HEK293 (cell line): ENCODE results near the gene SRSF1.

Experiments
- CTCF ChIA-PET: fragments of 350-600 bp; formaldehyde crosslinking; extraction: SDS; loops from one replicate; lab custom pipeline; 2021; ENCODE audit warnings: antibody characterized with exemption; lab: Yijun Ruan, JAX
- POLR2A ChIA-PET: fragments of 300-600 bp; formaldehyde crosslinking; extraction: SDS; loops from one replicate; lab custom pipeline; 2020; ENCODE audit warnings: antibody characterized with exemption, inconsistent platforms; lab: Yijun Ruan, JAX
- H3K27ac ChIP-seq: fragments of 200-500 bp; sonication (Bioruptor generic); 2 replicates; pipeline ENCODE4 v1.5.1; 2014; ENCODE audit warnings: low read depth, low read length, control low read depth, inconsistent platforms; ENCODE audit errors: extremely low read depth
- H3K36me3 ChIP-seq, 2 experiments: fragments of 200-500 bp in 1 of 2; sonication (Bioruptor generic) in 1 of 2; 1 replicate in 1 of 2; 2 replicates in 1 of 2; pipeline ENCODE4 v1.5.1; 2014 to 2017; ENCODE audit warnings: inconsistent platforms in 2 of 2, low read length in 2 of 2; ENCODE audit not compliant: control insufficient read depth in 2 of 2, insufficient read depth in 1 of 2
- H3K4me1 ChIP-seq: fragments of 200-500 bp; sonication (Bioruptor generic); 2 replicates; pipeline ENCODE4 v1.5.1; 2014; ENCODE audit warnings: mild to moderate bottlenecking, low read length, inconsistent platforms; ENCODE audit not compliant: control insufficient read depth, insufficient read depth
- H3K4me3 ChIP-seq: 2 replicates; pipeline ENCODE4 v1.5.1; 2011; ENCODE audit warnings: low read depth, mild to moderate bottlenecking, control low read depth, low read length, moderate library complexity
- H3K9me3 ChIP-seq: fragments of 200-500 bp; sonication (Bioruptor generic); 2 replicates; pipeline ENCODE4 v1.5.1; 2014; ENCODE audit warnings: low read depth, low read length, inconsistent platforms; ENCODE audit not compliant: control insufficient read depth, insufficient read depth
- ATF2 ChIP-seq: fragments of 450-650 bp; formaldehyde crosslinking; IDR thresholded peaks from 2 replicates; pipeline ENCODE4 v1.5.1; 2016; ENCODE audit warnings: missing biosample characterization, missing genetic modification characterization, low read depth
- BCL11A ChIP-seq: fragments of 450-650 bp; formaldehyde crosslinking; IDR thresholded peaks from 2 replicates; pipeline ENCODE4 v1.5.1; 2016; ENCODE audit warnings: low read depth, missing biosample characterization, missing genetic modification characterization
- PATZ1 ChIP-seq: fragments of 450-650 bp; formaldehyde crosslinking; IDR thresholded peaks from 2 replicates; pipeline ENCODE4 v1.5.1; 2016; ENCODE audit warnings: missing biosample characterization, missing genetic modification characterization
- PBX3 ChIP-seq: sonication (generic); formaldehyde crosslinking; IDR thresholded peaks from 2 replicates; pipeline ENCODE4 v1.8.1; 2022; ENCODE audit warnings: mild to moderate bottlenecking, moderate library complexity, missing genetic modification reagents
- PRDM10 ChIP-seq: fragments of 450-650 bp; formaldehyde crosslinking; IDR thresholded peaks from 2 replicates; pipeline ENCODE4 v1.5.1; 2016; ENCODE audit warnings: missing biosample characterization, missing genetic modification characterization
- TSHZ1 ChIP-seq: fragments of 450-650 bp; formaldehyde crosslinking; IDR thresholded peaks from 2 replicates; pipeline ENCODE4 v1.5.1; 2016; ENCODE audit warnings: missing biosample characterization, missing genetic modification characterization, borderline replicate concordance
- ZEB2 ChIP-seq: fragments of 450-650 bp; formaldehyde crosslinking; IDR thresholded peaks from 2 replicates; pipeline ENCODE4 v1.5.1; 2016; ENCODE audit warnings: missing biosample characterization, missing genetic modification characterization
- ZFP3 ChIP-seq: fragments of 450-650 bp; formaldehyde crosslinking; IDR thresholded peaks from 2 replicates; pipeline ENCODE4 v1.5.1; 2016; ENCODE audit warnings: low read depth, missing biosample characterization, missing genetic modification characterization
- ZNF146 ChIP-seq: fragments of 450-650 bp; formaldehyde crosslinking; IDR thresholded peaks from 2 replicates; pipeline ENCODE4 v1.5.1; 2016; ENCODE audit warnings: missing biosample characterization, missing genetic modification characterization
- ZNF157 ChIP-seq: fragments of 450-650 bp; formaldehyde crosslinking; IDR thresholded peaks from 2 replicates; pipeline ENCODE4 v1.5.1; 2016; ENCODE audit warnings: missing biosample characterization, missing genetic modification characterization
- ZNF341 ChIP-seq: fragments of 450-650 bp; formaldehyde crosslinking; IDR thresholded peaks from 2 replicates; pipeline ENCODE4; 2016; ENCODE audit warnings: low read depth, missing biosample characterization, missing genetic modification characterization
- ZNF449 ChIP-seq: fragments of 450-650 bp; formaldehyde crosslinking; IDR thresholded peaks from 2 replicates; pipeline ENCODE4 v1.5.1; 2017; ENCODE audit warnings: missing biosample characterization, mild to moderate bottlenecking, missing genetic modification characterization, moderate library complexity
- ZNF48 ChIP-seq: fragments of 450-650 bp; formaldehyde crosslinking; IDR thresholded peaks from 2 replicates; pipeline ENCODE4 v1.5.1; 2016; ENCODE audit warnings: missing biosample characterization, missing genetic modification characterization
- ZNF510 ChIP-seq: fragments of 450-650 bp; formaldehyde crosslinking; IDR thresholded peaks from 2 replicates; pipeline ENCODE4 v1.5.1; 2018; ENCODE audit warnings: mild to moderate bottlenecking, missing genetic modification characterization, missing biosample characterization; ENCODE audit not compliant: insufficient replicate concordance
- ZNF530 ChIP-seq: fragments of 450-650 bp; formaldehyde crosslinking; IDR thresholded peaks from 2 replicates; pipeline ENCODE4 v1.5.1; 2016; ENCODE audit warnings: low read depth, missing biosample characterization, missing genetic modification characterization
- ZNF830 ChIP-seq: fragments of 450-650 bp; IDR thresholded peaks from 2 replicates; pipeline ENCODE4 v1.5.0; 2018; ENCODE audit warnings: missing biosample characterization, missing genetic modification characterization, low read depth, mild to moderate bottlenecking, moderate library complexity
- ZSCAN16 ChIP-seq: fragments of 450-650 bp; formaldehyde crosslinking; IDR thresholded peaks from 2 replicates; pipeline ENCODE4 v1.5.1; 2016; ENCODE audit warnings: missing biosample characterization, missing genetic modification characterization
- ZSCAN5A ChIP-seq: fragments of 450-650 bp; formaldehyde crosslinking; IDR thresholded peaks from 2 replicates; pipeline ENCODE4 v1.5.1; 2016; ENCODE audit warnings: missing biosample characterization, missing genetic modification characterization

SRSF1 gene

GRCh38 chr17:57985675-57985974, 21.4 kb downstream of the SRSF1 start (continued):
- TF ChIP-seq PRDM10 (tag by site-specific recombination) (peak; percentile 64; the same call in 1 of the 2 replicates), ZNF146 (tag by site-specific recombination) (no peak), ZNF157 (tag by site-specific recombination) (no peak), ZNF449 (tag by site-specific recombination) (0 out of 2 replicates have a peak, but pooled peaks have one; percentile 16), PATZ1 (tag by site-specific recombination) (0 out of 2 replicates have a peak, but pooled peaks have one; percentile 40), ZEB2 (peak; percentile 62), BCL11A (0 out of 2 replicates have a peak, but pooled peaks have one; percentile 33), ZNF341 (tag by site-specific recombination) (no peak), ZNF830 (tag by site-specific recombination) (no peak), ZNF510 (no peak), ZNF530 (tag by site-specific recombination) (no peak)

GRCh38 chr17:57984936-57985674, 21.9 kb downstream of the SRSF1 start:
- Histone ChIP-seq H3K4me3 (no peak overlapping the region; the same call in 1 of the 2 replicates), H3K4me1 (peaks cover 31% of the 10 kb centered on the region), H3K36me3 (peaks cover 24 to 37% of the 10 kb centered on the region in 2 experiments; a peak in 2 of 3 replicates), H3K27ac (no peak overlapping the region), H3K9me3 (no peaks in the 10 kb centered on the region)
- ChIA-PET POLR2A (interaction anchor here (1.2 to 3.6 kb wide), 7 partner anchors 13 to 135 kb away, joined by 4 to 26 read pairs (median 5); partner anchors contain the start of genes CUEDC1, MRPS23 and SRSF1), CTCF (interaction anchor here (0.6 to 3.6 kb wide), 17 partner anchors 10 to 152 kb away, joined by 3 to 31 read pairs (median 5); partner anchors contain the start of gene CUEDC1)
- TF ChIP-seq ATF2 (tag by site-specific recombination) (0 out of 2 replicates have a peak, but pooled peaks have one; percentile 10), ZFP3 (no peak), ZSCAN5A (tag by site-specific recombination) (no peak), ZNF48 (tag by site-specific recombination) (no peak), PBX3 (no peak), TSHZ1 (tag by site-specific recombination) (no peak), ZSCAN16 (tag by site-specific recombination) (no peak)
